ENCODE data around the gene CD47. TPM values are rescaled to one million over a fixed set of nuclear protein-coding genes. Genes with fewer than 3 reads are reported as not detected.

Gene CD47
- polyA plus RNA-seq, 6 donors from 2014 or later, result 219 to 439 (median 284) TPM

DNA sequence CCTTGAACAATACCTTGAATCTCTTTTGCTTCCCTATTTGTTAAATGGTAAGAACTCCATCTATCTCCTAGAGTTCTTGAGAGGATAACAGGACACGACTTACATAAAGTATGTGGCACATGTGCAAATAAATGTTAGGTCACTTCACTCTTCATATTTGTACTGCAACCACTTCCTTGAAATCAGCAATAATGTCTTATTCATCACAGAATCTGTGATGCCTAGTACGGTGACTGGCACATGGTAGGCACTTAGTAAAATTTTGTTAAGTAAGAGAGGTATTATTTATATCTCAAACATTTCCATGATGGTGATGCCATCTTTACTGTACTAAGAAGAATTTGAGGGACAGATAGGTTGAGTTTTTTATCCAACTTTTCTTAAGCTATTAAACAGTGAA lies 14.3 kb downstream of the CD47 start:
- Mint-ChIP-seq H3K9me3 (peaks cover 0 to 2% (median 0%) of the 10 kb centered on the region in 7 donors), H3K4me1 (peaks cover 40 to 82% (median 61%) of the 10 kb centered on the region in 3 donors), H3K36me3 (peaks cover 32 to 38% of the 10 kb centered on the region in 2 donors), H3K27me3 (no peaks in the 10 kb centered on the region), H3K27ac (peak overlapping the region in 2 of 6 donors; percentile 8 to 64), H3K4me3 (no peak overlapping the region)
- ATAC-seq (ENCODE audit: low read depth in 2 of 2) (no peak), DNase-seq (no peak)

GRCh38 chr3:108073764-108074431 lies 16.9 kb downstream of the CD47 start:
- DNase-seq, result no peak
- no peak for ATAC-seq (ENCODE audit: low read depth in 2 of 2)
- Mint-ChIP-seq H3K4me1 (peaks cover 51 to 84% (median 66%) of the 10 kb centered on the region in 3 donors), H3K27me3 (no peaks in the 10 kb centered on the region), H3K27ac (peak overlapping the region in 4 of 6 donors; percentile 55 to 78 (median 74)), H3K36me3 (peaks cover 35 to 41% of the 10 kb centered on the region in 2 donors), H3K4me3 (no peak overlapping the region), H3K9me3 (peaks cover 0 to 2% (median 0%) of the 10 kb centered on the region in 7 donors)

- H3K27ac Mint-ChIP-seq, result peak overlapping the region in 4 of 6 donors; percentile 21 to 85 (median 36)
- H3K36me3 Mint-ChIP-seq, result peaks cover 25 to 34% of the 10 kb centered on the region in 2 donors
- no peak for DNase-seq
- H3K4me3 Mint-ChIP-seq, result peak overlapping the region in 1 of 8 donors; percentile 21
- no peaks in the 10 kb centered on the region for H3K27me3 Mint-ChIP-seq
- peaks cover 51 to 84% (median 78%) of the 10 kb centered on the region in 3 donors for H3K4me1 Mint-ChIP-seq
- ATAC-seq (ENCODE audit: low read depth in 2 of 2), result no peak
- no peaks in the 10 kb centered on the region for H3K9me3 Mint-ChIP-seq
Measured at GRCh38 chr3:108071368-108071767, 19.5 kb downstream of the CD47 start.

GRCh38 chr3:108070356-108070755 lies 20.5 kb downstream of the CD47 start:
- Mint-ChIP-seq H3K9me3 (no peaks in the 10 kb centered on the region), H3K4me1 (peaks cover 48 to 90% (median 79%) of the 10 kb centered on the region in 3 donors), H3K36me3 (peaks cover 27 to 40% of the 10 kb centered on the region in 2 donors), H3K4me3 (no peak overlapping the region), H3K27ac (peak overlapping the region in 3 of 6 donors; percentile 13 to 90 (median 81)), H3K27me3 (no peaks in the 10 kb centered on the region)
- no peak for DNase-seq
- ATAC-seq (ENCODE audit: low read depth in 2 of 2), result no peak

- peaks cover 42 to 88% (median 78%) of the 10 kb centered on the region in 3 donors for H3K4me1 Mint-ChIP-seq
- ATAC-seq (ENCODE audit: low read depth in 2 of 2) (no peak), DNase-seq (no peak)
- peak overlapping the region in 1 of 8 donors; percentile 3 for H3K4me3 Mint-ChIP-seq
- peak overlapping the region in 5 of 6 donors; percentile 52 to 93 (median 67) for H3K27ac Mint-ChIP-seq
- H3K36me3 Mint-ChIP-seq, result peaks cover 23 to 37% of the 10 kb centered on the region in 2 donors
- no peaks in the 10 kb centered on the region for H3K27me3 Mint-ChIP-seq
- no peaks in the 10 kb centered on the region for H3K9me3 Mint-ChIP-seq
Measured at GRCh38 chr3:108067768-108068167, 23.1 kb downstream of the CD47 start.

DNA sequence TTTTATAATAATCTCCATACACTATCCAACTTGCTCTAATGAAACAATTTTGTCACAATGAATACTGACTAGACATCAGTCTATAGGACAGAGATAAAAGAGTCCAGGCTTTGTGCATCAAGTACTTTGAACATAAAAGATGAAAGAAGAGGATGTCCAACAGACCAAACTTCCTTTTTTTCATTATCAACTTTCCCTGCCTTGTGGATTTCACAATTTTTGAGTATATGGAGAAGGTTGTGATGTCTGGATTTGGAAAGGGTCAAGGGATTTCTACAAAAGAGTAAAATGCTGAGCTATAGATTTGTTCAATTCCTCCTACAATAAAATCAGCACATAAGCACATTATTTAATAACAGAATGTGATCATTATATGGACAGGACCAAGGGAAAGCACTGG lies 25.7 kb downstream of the CD47 start:
- no peak for DNase-seq
- H3K27me3 Mint-ChIP-seq, result no peaks in the 10 kb centered on the region
- H3K9me3 Mint-ChIP-seq, result no peaks in the 10 kb centered on the region
- peak overlapping the region; percentile 7 to 90 (median 82) for H3K27ac Mint-ChIP-seq
- peaks cover 34 to 85% (median 69%) of the 10 kb centered on the region in 3 donors for H3K4me1 Mint-ChIP-seq
- no peak for ATAC-seq (ENCODE audit: low read depth in 2 of 2)
- H3K36me3 Mint-ChIP-seq, result peaks cover 22 to 38% of the 10 kb centered on the region in 2 donors
- peak overlapping the region in 6 of 8 donors; percentile 18 to 87 (median 58) for H3K4me3 Mint-ChIP-seq

GRCh38 chr3:108064293-108064887 lies 26.4 kb downstream of the CD47 start:
- H3K4me1 Mint-ChIP-seq, result peaks cover 40 to 83% (median 68%) of the 10 kb centered on the region in 3 donors
- H3K27ac Mint-ChIP-seq, result peak overlapping the region in 4 of 6 donors; percentile 37 to 82 (median 76)
- no peaks in the 10 kb centered on the region for H3K9me3 Mint-ChIP-seq
- DNase-seq (no peak), ATAC-seq (ENCODE audit: low read depth in 2 of 2) (no peak)
- H3K27me3 Mint-ChIP-seq, result no peaks in the 10 kb centered on the region
- peaks cover 26 to 39% of the 10 kb centered on the region in 2 donors for H3K36me3 Mint-ChIP-seq
- peak overlapping the region in 2 of 8 donors; percentile 8 to 30 for H3K4me3 Mint-ChIP-seq

GRCh38 chr3:108062051-108062450 lies 28.8 kb downstream of the CD47 start:
- H3K36me3 Mint-ChIP-seq, result peaks cover 26 to 36% of the 10 kb centered on the region in 2 donors

DNA sequence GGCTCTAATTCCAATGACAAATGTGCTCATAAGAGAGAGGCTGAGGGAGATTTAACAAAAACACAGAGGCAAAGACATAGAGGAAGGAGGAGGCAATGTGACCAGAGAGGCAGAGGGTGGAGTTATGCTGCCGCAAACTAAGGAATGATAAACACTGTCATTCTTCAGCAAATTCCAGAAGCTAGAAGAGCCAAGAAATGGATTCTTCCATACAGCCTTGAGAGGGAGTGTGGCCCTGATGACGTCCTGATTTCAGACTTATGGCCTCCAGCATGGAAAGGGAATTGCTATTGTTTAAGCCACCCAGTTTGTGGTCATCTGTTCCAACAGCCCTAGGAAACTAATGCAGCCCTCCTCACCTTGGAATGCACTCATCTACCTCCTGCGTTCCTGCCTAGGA lies 30.5 kb downstream of the CD47 start:
- Mint-ChIP-seq H3K4me3 (no peak overlapping the region), H3K27me3 (no peaks in the 10 kb centered on the region), H3K9me3 (no peaks in the 10 kb centered on the region), H3K4me1 (peaks cover 38 to 62% (median 44%) of the 10 kb centered on the region in 3 donors), H3K36me3 (peaks cover 27 to 28% of the 10 kb centered on the region in 2 donors), H3K27ac (peak overlapping the region in 5 of 6 donors; percentile 34 to 65 (median 61))
- DNase-seq (no peak), ATAC-seq (ENCODE audit: low read depth in 2 of 2) (no peak)

More at GRCh38 chr3:108062051-108062450, 28.8 kb downstream of the CD47 start:
- Mint-ChIP-seq H3K9me3 (no peaks in the 10 kb centered on the region), H3K4me3 (peak overlapping the region in 3 of 8 donors; percentile 8 to 61 (median 14)), H3K4me1 (peaks cover 37 to 67% (median 50%) of the 10 kb centered on the region in 3 donors), H3K27me3 (no peaks in the 10 kb centered on the region), H3K27ac (peak overlapping the region; percentile 36 to 81 (median 50))
- DNase-seq (peak; percentile 24), ATAC-seq (ENCODE audit: low read depth in 2 of 2) (peak; percentile 98)

DNA sequence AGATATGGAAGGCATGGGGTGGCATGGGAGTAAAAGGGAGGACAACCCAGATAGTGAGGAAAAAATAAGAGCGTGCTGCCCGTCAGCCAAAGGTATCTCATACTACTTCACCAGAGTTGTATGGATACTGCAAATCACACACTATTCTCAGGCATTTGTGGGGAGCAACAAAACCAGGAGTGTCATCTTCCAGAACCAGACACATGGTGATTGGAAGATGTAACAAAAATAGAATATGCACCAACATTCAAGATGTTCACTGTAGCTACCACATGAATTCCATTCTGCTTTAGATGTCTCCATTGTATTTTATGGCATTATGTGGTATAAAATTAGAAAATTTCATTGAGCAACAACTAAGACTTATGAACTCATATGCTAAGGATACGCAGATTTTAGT lies 34.9 kb downstream of the CD47 start:
- Mint-ChIP-seq H3K4me3 (no peak overlapping the region), H3K27ac (peak overlapping the region; percentile 14 to 91 (median 45)), H3K36me3 (peaks cover 40 to 47% of the 10 kb centered on the region in 2 donors), H3K4me1 (peaks cover 37 to 63% (median 40%) of the 10 kb centered on the region in 3 donors), H3K9me3 (no peaks in the 10 kb centered on the region), H3K27me3 (no peaks in the 10 kb centered on the region)
- ATAC-seq (ENCODE audit: low read depth in 2 of 2) (no peak), DNase-seq (no peak)

DNA sequence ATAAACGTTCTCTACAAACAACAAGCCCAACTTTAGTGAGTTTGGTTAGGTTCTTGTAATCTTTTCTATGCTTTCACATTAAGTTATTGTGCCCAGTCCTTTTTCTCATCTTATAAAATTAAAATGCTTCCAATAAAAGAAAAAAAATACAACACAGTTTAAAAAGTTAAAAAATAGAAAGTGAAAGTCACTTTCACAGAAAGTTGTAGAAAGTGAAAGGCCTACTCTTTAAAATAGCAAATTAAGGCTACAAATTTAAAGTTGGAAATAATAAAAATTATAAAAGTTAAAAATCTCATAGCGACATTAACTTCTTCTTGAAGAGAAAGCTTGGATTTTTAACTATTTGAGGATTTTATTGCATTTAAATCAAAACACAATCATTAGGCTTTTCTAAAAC lies 35.9 kb downstream of the CD47 start:
- H3K27ac Mint-ChIP-seq, result peak overlapping the region in 2 of 6 donors; percentile 44 to 72
- ATAC-seq (ENCODE audit: low read depth in 2 of 2) (no peak), DNase-seq (no peak)
- peaks cover 33 to 37% of the 10 kb centered on the region in 2 donors for H3K36me3 Mint-ChIP-seq
- H3K4me3 Mint-ChIP-seq, result no peak overlapping the region
- H3K9me3 Mint-ChIP-seq, result no peaks in the 10 kb centered on the region
- no peaks in the 10 kb centered on the region for H3K27me3 Mint-ChIP-seq
- H3K4me1 Mint-ChIP-seq, result peaks cover 33 to 53% (median 35%) of the 10 kb centered on the region in 3 donors

- Mint-ChIP-seq H3K4me1 (peaks cover 32 to 49% (median 36%) of the 10 kb centered on the region in 3 donors), H3K27ac (peak overlapping the region; percentile 44 to 79 (median 68)), H3K9me3 (no peaks in the 10 kb centered on the region), H3K27me3 (no peaks in the 10 kb centered on the region), H3K36me3 (peaks cover 35 to 36% of the 10 kb centered on the region in 2 donors), H3K4me3 (peak overlapping the region in 2 of 8 donors; percentile 25 to 52)
- no peak for ATAC-seq (ENCODE audit: low read depth in 2 of 2)
- DNase-seq, result no peak
Measured at GRCh38 chr3:108053483-108053882, 37.3 kb downstream of the CD47 start.

GRCh38 chr3:108053067-108053466 lies 37.8 kb downstream of the CD47 start:
- H3K27ac Mint-ChIP-seq, result peak overlapping the region in 4 of 6 donors; percentile 21 to 79 (median 59)

More at GRCh38 chr3:108053067-108053466, 37.8 kb downstream of the CD47 start:
- ATAC-seq (ENCODE audit: low read depth in 2 of 2), result no peak
- H3K9me3 Mint-ChIP-seq, result no peaks in the 10 kb centered on the region
- no peaks in the 10 kb centered on the region for H3K27me3 Mint-ChIP-seq
- H3K36me3 Mint-ChIP-seq, result peaks cover 35 to 36% of the 10 kb centered on the region in 2 donors
- peaks cover 32 to 50% (median 36%) of the 10 kb centered on the region in 3 donors for H3K4me1 Mint-ChIP-seq
- no peak for DNase-seq
- peak overlapping the region in 2 of 8 donors; percentile 25 to 52 for H3K4me3 Mint-ChIP-seq

All from naive B cell (primary cell).